Measurements from ENCODE around the gene CCNT2. TPM values are rescaled to one million over a fixed set of nuclear protein-coding genes. Genes with fewer than 3 reads are reported as not detected.

CCNT2 gene
- total RNA-seq, 1 experiment from 2014 or later, result 32.6 TPM

GRCh38 chr2:134899204-134899603, 19.4 kb upstream of the CCNT2 start:
- Histone ChIP-seq H3K9ac (ENCODE audit: low read length) (no peak overlapping the region), H3K4me1 (ENCODE audit: control insufficient read depth in 1 of 2, insufficient read depth in 2 of 2, low read length in 2 of 2) (no peaks in the 10 kb centered on the region), H3K9me3 (ENCODE audit: control insufficient read depth in 1 of 2, insufficient read depth in 1 of 2, low read depth in 1 of 2, low read length in 2 of 2) (no peaks in the 10 kb centered on the region), H3K36me3 (ENCODE audit: control insufficient read depth in 1 of 2, insufficient read depth in 2 of 2, low read length in 2 of 2) (no peaks in the 10 kb centered on the region), H3K4me2 (ENCODE audit: low read length) (no peak overlapping the region), H4K20me1 (ENCODE audit: insufficient read depth) (no peaks in the 10 kb centered on the region), H3K9me2 (ENCODE audit: insufficient read depth) (no peaks in the 10 kb centered on the region), H3K79me2 (ENCODE audit: insufficient read depth, low read length) (no peaks in the 10 kb centered on the region), H3K27me3 (ENCODE audit: insufficient read depth, low read length) (no peaks in the 10 kb centered on the region), H3K27ac (ENCODE audit: low read depth, low read length) (no peak overlapping the region), H3K4me3 (replicated peaks in 1 of 2; ENCODE audit: low read depth in 1 of 2, low read length in 2 of 2) (no peak overlapping the region), H2AFZ (ENCODE audit: low read depth, low read length, poor library complexity, severe bottlenecking) (no peak overlapping the region)
- no peak for DNase-seq (ENCODE audit: low read depth, low spot score)
- POLR2A ChIA-PET, result no interaction called here
- BruUV-seq (replicated peaks), result no TSS peak
- CTCF ChIA-PET, result no interaction called here
- ATAC-seq, result no peak
- TF ChIP-seq SP1 (IDR thresholded peaks at IDR 0.05; ENCODE audit: low read depth) (no peak), SIN3A (IDR thresholded peaks at IDR 0.05; ENCODE audit: low read depth) (no peak), SRF (IDR thresholded peaks at IDR 0.05; ENCODE audit: low read depth) (no peak), POLR2AphosphoS5 (IDR thresholded peaks at IDR 0.05; ENCODE audit: low read depth, low read length) (no peak), TCF7L2 (IDR thresholded peaks at IDR 0.05; ENCODE audit: borderline replicate concordance, extremely low read depth, insufficient read depth, insufficient read length) (no peak), CTCF (IDR thresholded peaks at IDR 0.05 in 2 of 3, conservative IDR thresholded peaks at IDR 0.05 in 1 of 3; ENCODE audit: borderline replicate concordance in 1 of 3, insufficient read depth in 1 of 3, low read depth in 2 of 3, low read length in 2 of 3) (no peak)
- intact Hi-C loops (cut with micrococcal nuclease), result loop anchor here (2.0 to 10.0 kb wide), 2 partner anchors 242 to 1014 kb away; no protein-coding TSS in a partner anchor
- RAD21 ChIA-PET (ENCODE audit: low non-redundant PET in 1 of 2, low total read pairs in 2 of 2, uncharacterized antibody in 2 of 2, unreplicated experiment in 2 of 2), result no interaction called here

- DNase-seq (ENCODE audit: low read depth, low spot score) (no peak), ATAC-seq (no peak)
- no peaks in the 10 kb centered on the region for H3K9me3 ChIP-seq (ENCODE audit: control insufficient read depth in 1 of 2, insufficient read depth in 1 of 2, low read depth in 1 of 2, low read length in 2 of 2)
- no peaks in the 10 kb centered on the region for H3K27me3 ChIP-seq (ENCODE audit: insufficient read depth, low read length)
- intact Hi-C loops (cut with micrococcal nuclease), result loop anchor here (10.0 kb wide), 1 partner anchor 785 kb away; no protein-coding TSS in a partner anchor
- ChIA-PET POLR2A (no interaction called here), CTCF (no interaction called here), RAD21 (ENCODE audit: low non-redundant PET in 1 of 2, low total read pairs in 2 of 2, uncharacterized antibody in 2 of 2, unreplicated experiment in 2 of 2) (no interaction called here)
- no peaks in the 10 kb centered on the region for H3K79me2 ChIP-seq (ENCODE audit: insufficient read depth, low read length)
- TF ChIP-seq JUND (IDR thresholded peaks at IDR 0.05) (no peak), ELF1 (IDR thresholded peaks at IDR 0.05; ENCODE audit: borderline replicate concordance, low read depth) (no peak), TCF7L2 (IDR thresholded peaks at IDR 0.05; ENCODE audit: borderline replicate concordance, extremely low read depth, insufficient read depth, insufficient read length) (no peak), ATF3 (IDR thresholded peaks at IDR 0.05) (no peak), CEBPB (IDR thresholded peaks at IDR 0.05; ENCODE audit: low read depth) (no peak)
- BruUV-seq (replicated peaks), result no TSS peak
- H2AFZ ChIP-seq (ENCODE audit: low read depth, low read length, poor library complexity, severe bottlenecking), result no peak overlapping the region
- H3K9ac ChIP-seq (ENCODE audit: low read length), result no peak overlapping the region
- no peak overlapping the region for H3K4me2 ChIP-seq (ENCODE audit: low read length)
- H3K4me3 ChIP-seq (replicated peaks in 1 of 2; ENCODE audit: low read depth in 1 of 2, low read length in 2 of 2), result no peak overlapping the region
- H3K4me1 ChIP-seq (ENCODE audit: control insufficient read depth in 1 of 2, insufficient read depth in 2 of 2, low read length in 2 of 2), result no peaks in the 10 kb centered on the region
- H3K9me2 ChIP-seq (ENCODE audit: insufficient read depth), result no peaks in the 10 kb centered on the region
- no peaks in the 10 kb centered on the region for H4K20me1 ChIP-seq (ENCODE audit: insufficient read depth)
- H3K27ac ChIP-seq (ENCODE audit: low read depth, low read length), result no peak overlapping the region
- no peaks in the 10 kb centered on the region for H3K36me3 ChIP-seq (ENCODE audit: control insufficient read depth in 1 of 2, insufficient read depth in 2 of 2, low read length in 2 of 2)
Measured at GRCh38 chr2:134900151-134900550, 18.5 kb upstream of the CCNT2 start.
